Ishikawa (cell line): ENCODE data around the gene OXCT2.

Source experiments
- CEBPB ChIP-seq: IDR thresholded peaks from 2 replicates; pipeline ENCODE4 v1.6.1; 2012
- CREB1 ChIP-seq: IDR thresholded peaks from 2 replicates; pipeline ENCODE4 v1.6.1; 2012; ENCODE audit warnings: low read depth
- EGR1 ChIP-seq: IDR thresholded peaks from 2 replicates; pipeline ENCODE4 v1.6.1; 2012
- EP300 ChIP-seq: IDR thresholded peaks from 2 replicates; pipeline ENCODE4 v1.6.1; 2012; ENCODE audit warnings: borderline replicate concordance
- FOXM1 ChIP-seq: IDR thresholded peaks from 2 replicates; pipeline ENCODE4 v1.6.1; 2012; ENCODE audit warnings: low read depth, borderline replicate concordance
- RAD21 ChIP-seq: IDR thresholded peaks from 2 replicates; pipeline ENCODE4 v1.6.1; 2012; ENCODE audit warnings: low read depth
- TAF1 ChIP-seq: IDR thresholded peaks from 2 replicates; pipeline ENCODE4 v1.6.1; 2012; ENCODE audit warnings: low read depth, mild to moderate bottlenecking
- TCF12 ChIP-seq: IDR thresholded peaks from 2 replicates; pipeline ENCODE4 v1.6.1; 2012; ENCODE audit warnings: low read depth
- TEAD4 ChIP-seq: IDR thresholded peaks from 2 replicates; pipeline ENCODE4 v1.6.1; 2012
- YY1 ChIP-seq: IDR thresholded peaks from 2 replicates; pipeline ENCODE4 v1.6.1; 2012; ENCODE audit warnings: low read depth
- ZBTB7A ChIP-seq: IDR thresholded peaks from 2 replicates; pipeline ENCODE4 v1.6.1; 2012; ENCODE audit warnings: low read depth
- TF ChIP-seq, protein P1 (sequence below): IDR thresholded peaks from 2 replicates; pipeline ENCODE4 v1.6.1; 2012
- TF ChIP-seq, protein P2 (sequence below): IDR thresholded peaks from 2 replicates; pipeline ENCODE4 v1.6.1; 2012
- TF ChIP-seq, protein P3 (sequence below): IDR thresholded peaks from 2 replicates; pipeline ENCODE4 v1.6.1; 2012; ENCODE audit warnings: low read depth, mild to moderate bottlenecking

DNA sequence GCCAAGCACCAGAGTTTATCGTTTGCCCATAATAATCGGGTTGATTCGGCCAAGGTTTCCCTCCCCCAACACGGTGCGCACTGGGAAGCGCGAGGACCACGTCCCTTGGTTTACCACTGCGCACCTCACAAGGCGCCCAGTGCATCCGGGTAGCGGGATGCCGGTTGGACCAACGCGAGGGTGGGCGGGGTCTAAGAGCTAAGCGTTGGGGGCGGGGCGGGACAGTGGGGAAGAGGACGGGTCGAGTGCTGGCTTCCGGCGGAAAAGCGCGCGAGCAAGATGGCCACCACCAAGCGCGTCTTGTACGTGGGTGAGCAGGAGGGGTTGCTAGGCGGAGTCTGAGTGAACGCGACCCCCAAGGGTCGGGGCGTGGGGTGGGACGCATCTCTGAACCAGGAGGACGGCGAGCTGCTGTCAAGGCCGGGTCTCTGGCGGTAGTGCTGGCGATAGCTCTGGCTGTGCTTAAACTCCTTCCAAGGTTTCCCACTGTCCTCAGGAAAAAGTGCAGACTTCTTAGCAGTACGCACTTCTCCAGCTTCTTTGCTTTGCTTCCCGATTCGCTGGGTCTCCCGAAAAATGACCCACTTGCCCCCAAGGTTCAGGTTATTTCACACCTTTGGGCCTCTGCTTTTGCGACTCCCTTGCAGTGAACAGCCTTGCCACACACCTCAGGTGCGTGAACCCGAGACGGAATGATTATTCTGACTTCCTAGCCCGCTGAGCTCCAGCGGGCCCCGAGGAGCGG is 32.4 kb downstream of the OXCT2 start, which contains the start of gene PPIE:
- no peak for TF ChIP-seq TEAD4
- TF ChIP-seq, protein P1, sequence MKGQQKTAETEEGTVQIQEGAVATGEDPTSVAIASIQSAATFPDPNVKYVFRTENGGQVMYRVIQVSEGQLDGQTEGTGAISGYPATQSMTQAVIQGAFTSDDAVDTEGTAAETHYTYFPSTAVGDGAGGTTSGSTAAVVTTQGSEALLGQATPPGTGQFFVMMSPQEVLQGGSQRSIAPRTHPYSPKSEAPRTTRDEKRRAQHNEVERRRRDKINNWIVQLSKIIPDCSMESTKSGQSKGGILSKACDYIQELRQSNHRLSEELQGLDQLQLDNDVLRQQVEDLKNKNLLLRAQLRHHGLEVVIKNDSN, result no peak
- TF ChIP-seq, protein P2, sequence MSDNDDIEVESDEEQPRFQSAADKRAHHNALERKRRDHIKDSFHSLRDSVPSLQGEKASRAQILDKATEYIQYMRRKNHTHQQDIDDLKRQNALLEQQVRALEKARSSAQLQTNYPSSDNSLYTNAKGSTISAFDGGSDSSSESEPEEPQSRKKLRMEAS, result peak; percentile 92
- TF ChIP-seq YY1, result peak; percentile 94
- peak; percentile 11; the same call in 1 of the 2 replicates for TF ChIP-seq EGR1
- TF ChIP-seq TAF1, result peak; percentile 72
- no peak for TF ChIP-seq FOXM1
- no peak for TF ChIP-seq CEBPB
- no peak for TF ChIP-seq RAD21
- TF ChIP-seq, protein P3, sequence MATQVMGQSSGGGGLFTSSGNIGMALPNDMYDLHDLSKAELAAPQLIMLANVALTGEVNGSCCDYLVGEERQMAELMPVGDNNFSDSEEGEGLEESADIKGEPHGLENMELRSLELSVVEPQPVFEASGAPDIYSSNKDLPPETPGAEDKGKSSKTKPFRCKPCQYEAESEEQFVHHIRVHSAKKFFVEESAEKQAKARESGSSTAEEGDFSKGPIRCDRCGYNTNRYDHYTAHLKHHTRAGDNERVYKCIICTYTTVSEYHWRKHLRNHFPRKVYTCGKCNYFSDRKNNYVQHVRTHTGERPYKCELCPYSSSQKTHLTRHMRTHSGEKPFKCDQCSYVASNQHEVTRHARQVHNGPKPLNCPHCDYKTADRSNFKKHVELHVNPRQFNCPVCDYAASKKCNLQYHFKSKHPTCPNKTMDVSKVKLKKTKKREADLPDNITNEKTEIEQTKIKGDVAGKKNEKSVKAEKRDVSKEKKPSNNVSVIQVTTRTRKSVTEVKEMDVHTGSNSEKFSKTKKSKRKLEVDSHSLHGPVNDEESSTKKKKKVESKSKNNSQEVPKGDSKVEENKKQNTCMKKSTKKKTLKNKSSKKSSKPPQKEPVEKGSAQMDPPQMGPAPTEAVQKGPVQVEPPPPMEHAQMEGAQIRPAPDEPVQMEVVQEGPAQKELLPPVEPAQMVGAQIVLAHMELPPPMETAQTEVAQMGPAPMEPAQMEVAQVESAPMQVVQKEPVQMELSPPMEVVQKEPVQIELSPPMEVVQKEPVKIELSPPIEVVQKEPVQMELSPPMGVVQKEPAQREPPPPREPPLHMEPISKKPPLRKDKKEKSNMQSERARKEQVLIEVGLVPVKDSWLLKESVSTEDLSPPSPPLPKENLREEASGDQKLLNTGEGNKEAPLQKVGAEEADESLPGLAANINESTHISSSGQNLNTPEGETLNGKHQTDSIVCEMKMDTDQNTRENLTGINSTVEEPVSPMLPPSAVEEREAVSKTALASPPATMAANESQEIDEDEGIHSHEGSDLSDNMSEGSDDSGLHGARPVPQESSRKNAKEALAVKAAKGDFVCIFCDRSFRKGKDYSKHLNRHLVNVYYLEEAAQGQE, result no peak
- peak; percentile 56; the same call in 1 of the 2 replicates for TF ChIP-seq ZBTB7A
- TF ChIP-seq EP300, result no peak
- TF ChIP-seq TCF12, result peak; percentile 37
- no peak for TF ChIP-seq CREB1
